Fibroblast of the aortic adventitia (primary cell): ENCODE results near the gene MTFR2. TPM values are rescaled to one million over a fixed set of nuclear protein-coding genes. Genes with fewer than 3 reads are reported as not detected.
"Not testable (repeated sequence)": the region's sequence is repeated elsewhere in the genome, so short reads cannot be mapped to it uniquely, and the experiment has no call there.

Experiments used
- DNase-seq: peaks from one replicate; pipeline ENCODE4 v3.0.0-alpha.2; 2010; ENCODE audit warnings: low read depth
- H3K4me3 ChIP-seq: 2 replicates; pipeline ENCODE4 v1.5.1; 2011; ENCODE audit warnings: low read depth, mild to moderate bottlenecking, control low read depth, low read length, moderate library complexity
- total RNA-seq: library from RNA; depleted of rRNA; stranded (reverse); fragments of >200 nt; gene quantifications from 2 replicates; pipeline ENCODE4 v1.2.3, GENCODE V29; 2012; ENCODE audit warnings: low replicate concordance
- TF ChIP-seq, protein P1 (sequence below): IDR thresholded peaks from 2 replicates; pipeline ENCODE4 v1.5.1; 2011; ENCODE audit warnings: mild to moderate bottlenecking, low read length, control low read depth, inconsistent platforms; ENCODE audit not compliant: insufficient read depth

MTFR2 gene
- total RNA-seq, 1 donor = 6.1 TPM

DNA sequence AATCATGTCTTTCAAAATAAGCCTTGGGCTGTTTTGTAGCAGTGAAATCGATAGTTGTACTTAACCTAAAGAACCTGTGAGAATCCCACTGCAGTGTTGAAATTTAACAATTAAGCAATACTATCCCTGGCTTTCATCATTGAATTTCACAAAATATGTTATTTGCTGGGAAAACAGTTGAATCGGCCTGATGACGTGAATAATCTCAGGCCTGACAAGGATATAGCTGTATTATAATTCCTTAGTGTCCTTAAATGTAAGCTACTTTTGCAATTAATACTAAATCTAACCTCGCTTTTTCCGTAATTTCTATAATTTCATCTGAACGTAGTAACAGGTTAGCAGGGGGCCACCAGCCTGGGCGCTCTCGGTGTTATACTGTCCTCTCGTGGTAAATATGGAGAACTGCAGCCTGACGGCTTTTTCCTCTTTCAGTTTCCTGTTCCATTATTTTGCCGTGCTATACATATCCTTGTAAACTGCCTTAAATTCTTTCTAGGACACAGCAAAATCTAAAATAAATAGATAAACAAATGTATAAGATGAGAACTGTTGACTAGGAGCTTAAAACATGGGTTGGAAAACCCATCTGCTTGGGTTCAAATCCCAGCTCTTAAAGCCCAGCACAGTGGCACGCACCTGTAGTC is 24.0 kb downstream of the MTFR2 start:
- peak; percentile 81 for DNase-seq
- H3K4me3 ChIP-seq = peak overlapping the region; percentile 20

DNA sequence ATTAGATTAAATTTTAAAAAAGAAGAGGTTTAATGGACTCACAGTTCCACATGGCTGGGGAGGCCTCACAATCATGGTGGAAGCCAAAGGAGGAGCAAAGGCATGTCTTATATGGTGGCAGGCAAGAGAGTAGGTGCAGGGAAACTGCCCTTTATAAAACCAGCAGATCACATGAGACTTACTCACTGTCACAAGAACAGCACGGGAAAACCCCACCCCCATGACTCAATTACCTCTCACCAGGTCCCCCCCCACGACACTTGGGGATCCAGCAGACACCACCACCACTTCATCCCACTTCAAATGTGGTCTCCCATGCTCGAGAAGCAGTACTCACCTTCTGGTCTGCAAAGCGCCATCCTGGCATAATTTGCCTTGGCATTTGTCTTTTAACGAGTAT is 24.6 kb downstream of the MTFR2 start:
- TF ChIP-seq, protein P1, sequence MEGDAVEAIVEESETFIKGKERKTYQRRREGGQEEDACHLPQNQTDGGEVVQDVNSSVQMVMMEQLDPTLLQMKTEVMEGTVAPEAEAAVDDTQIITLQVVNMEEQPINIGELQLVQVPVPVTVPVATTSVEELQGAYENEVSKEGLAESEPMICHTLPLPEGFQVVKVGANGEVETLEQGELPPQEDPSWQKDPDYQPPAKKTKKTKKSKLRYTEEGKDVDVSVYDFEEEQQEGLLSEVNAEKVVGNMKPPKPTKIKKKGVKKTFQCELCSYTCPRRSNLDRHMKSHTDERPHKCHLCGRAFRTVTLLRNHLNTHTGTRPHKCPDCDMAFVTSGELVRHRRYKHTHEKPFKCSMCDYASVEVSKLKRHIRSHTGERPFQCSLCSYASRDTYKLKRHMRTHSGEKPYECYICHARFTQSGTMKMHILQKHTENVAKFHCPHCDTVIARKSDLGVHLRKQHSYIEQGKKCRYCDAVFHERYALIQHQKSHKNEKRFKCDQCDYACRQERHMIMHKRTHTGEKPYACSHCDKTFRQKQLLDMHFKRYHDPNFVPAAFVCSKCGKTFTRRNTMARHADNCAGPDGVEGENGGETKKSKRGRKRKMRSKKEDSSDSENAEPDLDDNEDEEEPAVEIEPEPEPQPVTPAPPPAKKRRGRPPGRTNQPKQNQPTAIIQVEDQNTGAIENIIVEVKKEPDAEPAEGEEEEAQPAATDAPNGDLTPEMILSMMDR = no peak
- DNase-seq = no peak
- H3K4me3 ChIP-seq = no peak overlapping the region

More for the DNA sequence above, 24.0 kb downstream of the MTFR2 start:
- TF ChIP-seq, protein P1 = peak; percentile 100

DNA sequence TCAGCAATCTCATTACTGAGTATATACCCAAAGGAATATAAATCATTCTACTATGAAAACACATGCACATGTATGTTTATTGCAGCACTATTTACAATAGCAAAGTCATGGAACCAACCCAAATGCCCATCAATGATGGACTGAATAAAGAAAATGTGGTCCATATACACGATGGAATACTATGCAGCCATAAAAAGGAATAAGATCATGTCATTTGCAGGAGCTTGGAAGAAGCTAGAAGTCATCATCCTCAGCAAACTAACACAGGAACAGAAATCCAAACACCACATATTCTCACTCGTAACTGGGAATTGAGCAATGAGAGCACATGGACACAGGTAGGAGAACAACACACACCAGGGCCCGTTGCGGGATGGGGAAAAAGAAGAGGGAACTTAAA is 25.1 kb downstream of the MTFR2 start:
- DNase-seq, H3K4me3 ChIP-seq: not testable (repeated sequence)

DNA sequence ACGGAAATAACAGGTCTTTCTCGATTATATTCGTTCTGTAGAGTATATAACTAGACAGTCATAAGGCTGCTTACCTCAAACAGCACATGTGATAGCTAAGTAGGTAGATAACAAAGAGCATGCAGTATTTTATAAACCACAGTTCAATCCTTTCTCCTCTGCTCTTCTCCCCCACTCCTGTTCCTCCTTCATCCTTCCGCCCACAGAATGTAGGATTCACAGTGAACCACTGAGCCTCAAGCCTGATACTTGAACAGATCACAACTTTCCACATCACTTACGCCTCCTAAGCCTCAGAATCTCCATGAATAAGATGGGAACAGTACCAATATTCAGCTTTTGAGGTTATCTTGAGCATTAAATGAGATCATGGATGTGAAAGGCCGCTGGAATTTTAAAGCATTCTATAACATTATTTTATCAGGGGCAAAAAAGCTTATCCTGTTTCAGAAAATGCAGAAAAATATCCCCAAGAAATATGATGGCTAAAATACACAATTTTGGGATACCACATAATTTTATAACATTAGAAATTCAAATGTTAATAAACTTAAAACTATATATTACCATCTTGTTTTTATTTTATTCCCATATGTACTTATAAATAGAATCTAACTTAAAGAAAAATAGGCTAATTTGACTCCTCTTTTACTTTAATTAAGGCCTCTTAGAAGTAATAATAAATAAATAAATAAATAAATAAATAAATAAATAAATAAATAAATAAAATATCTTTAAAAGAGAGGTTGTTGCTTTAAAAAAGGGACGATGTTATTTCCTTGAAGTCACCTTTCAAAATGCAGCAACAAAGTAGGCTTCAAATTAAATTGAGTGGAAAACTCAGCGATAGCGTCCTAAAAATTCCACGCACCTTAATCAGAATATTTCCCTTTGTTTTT is 33.4 kb downstream of the MTFR2 start:
- TF ChIP-seq, protein P1 = no peak
- no peak overlapping the region for H3K4me3 ChIP-seq
- no peak for DNase-seq

DNA sequence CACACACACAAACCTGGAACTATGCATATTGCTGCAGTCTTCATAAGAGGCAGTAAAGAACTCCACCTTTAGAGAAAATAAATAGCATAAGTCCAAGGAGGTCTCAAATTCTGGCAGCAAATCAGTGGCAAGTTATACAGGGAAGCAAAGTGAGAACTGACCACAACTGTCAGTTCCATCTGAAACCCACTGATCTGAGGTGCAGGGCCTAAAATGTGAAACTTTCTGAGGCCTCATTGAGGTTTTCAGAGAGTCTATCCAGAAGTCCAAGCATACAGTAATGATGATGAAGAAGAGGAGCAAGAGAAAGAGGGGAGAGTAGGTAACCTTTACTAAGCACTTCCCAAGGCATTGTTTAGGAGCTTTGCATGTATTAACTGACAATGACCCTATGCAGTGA is 36.3 kb downstream of the MTFR2 start:
- TF ChIP-seq, protein P1 = no peak
- H3K4me3 ChIP-seq = no peak overlapping the region
- no peak for DNase-seq

DNA sequence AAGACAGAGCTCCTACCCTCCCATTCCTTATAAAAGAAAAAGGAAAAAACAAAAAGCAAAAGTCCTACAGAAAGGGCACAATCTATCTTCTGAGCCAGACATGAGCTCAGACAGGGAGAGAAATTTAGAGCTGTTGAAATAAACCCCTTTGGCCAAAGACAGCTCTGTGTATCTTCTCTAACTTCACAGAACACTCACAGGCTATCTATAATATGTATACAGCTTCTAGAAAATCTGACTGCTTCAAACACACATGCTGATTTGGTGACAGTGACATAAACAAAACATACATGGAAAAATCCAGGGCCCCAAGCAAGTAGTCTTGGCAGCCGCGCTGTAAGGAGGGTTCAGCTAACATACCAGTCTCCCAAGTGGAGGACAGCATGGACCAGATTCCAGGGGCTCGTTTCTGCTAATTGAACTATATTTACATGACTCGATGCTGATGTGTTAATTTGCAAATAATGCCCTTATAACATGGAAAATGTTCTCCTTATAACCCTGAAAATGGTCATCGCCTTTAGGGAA is 37.0 kb downstream of the MTFR2 start:
- no peak overlapping the region for H3K4me3 ChIP-seq
- TF ChIP-seq, protein P1 = no peak
- no peak for DNase-seq

DNA sequence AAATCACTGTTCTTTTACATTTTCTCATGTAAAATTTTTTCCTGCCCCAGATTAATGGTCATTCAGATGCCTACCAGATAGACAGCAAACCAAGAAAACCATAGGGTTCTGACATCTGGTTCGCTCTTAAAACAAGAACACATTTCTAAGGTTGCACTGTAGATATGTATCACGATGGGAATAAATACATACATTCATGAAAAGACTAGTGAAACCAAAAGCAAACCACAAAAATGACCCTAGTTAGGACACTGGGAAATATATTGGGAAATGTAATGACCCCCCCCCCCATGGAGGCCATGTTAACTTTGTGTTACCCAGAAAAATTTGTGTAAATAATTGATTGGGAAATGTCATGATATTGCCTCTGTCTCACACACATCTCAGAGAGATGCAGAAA is 37.5 kb downstream of the MTFR2 start:
- no peak for DNase-seq

More for the DNA sequence above, 37.5 kb downstream of the MTFR2 start:
- no peak overlapping the region for H3K4me3 ChIP-seq
- TF ChIP-seq, protein P1 = no peak
